ENCODE results near the gene LILRA6. TPM values are rescaled to one million over a fixed set of nuclear protein-coding genes. Genes with fewer than 3 reads are reported as not detected.
A peak's percentile ranks its signal among the peaks of the same experiment; 100 is the strongest.
"Not testable (repeated sequence)": the region's sequence is repeated elsewhere in the genome, so short reads cannot be mapped to it uniquely, and the experiment has no call there.

Gene LILRA6
- total RNA-seq, 1 donor from 2014 or later, result not detected

GRCh38 chr19:54262470-54262869, 19.9 kb upstream of the LILRA6 start:
- DNase-seq, result no peak

- DNase-seq, result no peak
Measured at GRCh38 chr19:54262066-54262465, 19.5 kb upstream of the LILRA6 start.

DNA sequence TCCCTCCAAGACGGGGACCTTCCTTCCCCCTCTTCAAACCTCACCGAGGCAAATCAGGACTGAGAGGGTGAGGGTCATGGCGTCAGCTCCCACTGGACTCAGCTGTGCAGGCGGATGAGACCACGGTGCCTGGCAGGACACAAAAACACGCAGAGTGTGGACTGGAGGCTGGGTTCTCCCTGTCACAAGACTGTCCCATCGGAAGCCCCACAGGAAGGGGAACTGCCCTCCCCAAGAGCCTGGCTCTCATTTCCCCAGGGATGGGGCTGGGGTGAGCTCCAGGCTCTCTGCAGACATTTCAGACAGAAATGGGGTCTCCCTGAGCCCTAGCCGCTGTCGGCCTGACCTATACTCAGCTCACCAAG, 14.5 kb upstream of the LILRA6 start, which contains the start of gene LILRB5:
LILRB5 (minus strand) TSS at position 158 of the 365 bp plus-strand sequence; CDS start at position 78, 80 bp downstream.
- DNase-seq, result no peak

DNA sequence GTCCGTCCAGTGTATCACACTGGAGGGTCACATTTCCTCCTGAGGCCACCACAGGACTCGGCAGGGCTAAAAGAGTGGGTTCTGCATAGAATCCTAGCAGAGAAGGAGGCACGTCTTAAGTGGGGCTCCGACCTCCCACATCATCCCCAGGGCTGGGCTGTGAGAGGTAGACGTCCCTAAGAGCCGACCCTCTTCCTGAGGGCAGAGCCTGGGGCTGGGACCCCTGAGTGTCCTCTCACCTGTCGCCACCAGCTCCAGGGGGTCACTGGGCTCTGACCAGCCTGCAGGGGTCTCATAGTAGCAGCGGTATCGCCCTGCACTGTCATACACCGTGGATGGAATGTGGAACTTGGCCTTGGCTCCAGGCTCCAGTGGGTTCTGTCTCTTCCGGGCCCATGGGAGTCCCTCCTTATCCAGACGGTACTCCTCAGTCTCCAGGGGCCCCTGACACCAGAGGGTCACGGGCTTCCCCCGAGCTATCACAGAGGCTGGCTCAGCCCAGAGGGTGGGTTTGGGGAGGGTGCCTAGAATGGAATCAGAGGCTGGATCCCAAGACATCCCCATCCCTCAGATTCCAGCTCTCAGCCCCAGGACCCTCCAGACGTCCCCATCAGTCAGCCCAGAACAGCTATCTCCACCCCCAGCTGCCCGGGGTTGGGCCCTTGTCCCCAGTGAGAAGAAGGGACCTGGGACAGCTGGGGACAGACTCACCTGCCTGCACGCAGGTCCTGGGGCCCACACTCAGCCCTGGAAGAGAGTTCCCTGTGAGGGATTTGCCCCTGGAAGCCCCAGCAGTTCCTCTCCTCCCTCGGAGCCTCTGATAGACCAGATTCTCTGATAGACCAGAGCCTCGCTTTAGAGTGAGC, 13.9 kb upstream of the LILRA6 start:
- no peak for DNase-seq

DNA sequence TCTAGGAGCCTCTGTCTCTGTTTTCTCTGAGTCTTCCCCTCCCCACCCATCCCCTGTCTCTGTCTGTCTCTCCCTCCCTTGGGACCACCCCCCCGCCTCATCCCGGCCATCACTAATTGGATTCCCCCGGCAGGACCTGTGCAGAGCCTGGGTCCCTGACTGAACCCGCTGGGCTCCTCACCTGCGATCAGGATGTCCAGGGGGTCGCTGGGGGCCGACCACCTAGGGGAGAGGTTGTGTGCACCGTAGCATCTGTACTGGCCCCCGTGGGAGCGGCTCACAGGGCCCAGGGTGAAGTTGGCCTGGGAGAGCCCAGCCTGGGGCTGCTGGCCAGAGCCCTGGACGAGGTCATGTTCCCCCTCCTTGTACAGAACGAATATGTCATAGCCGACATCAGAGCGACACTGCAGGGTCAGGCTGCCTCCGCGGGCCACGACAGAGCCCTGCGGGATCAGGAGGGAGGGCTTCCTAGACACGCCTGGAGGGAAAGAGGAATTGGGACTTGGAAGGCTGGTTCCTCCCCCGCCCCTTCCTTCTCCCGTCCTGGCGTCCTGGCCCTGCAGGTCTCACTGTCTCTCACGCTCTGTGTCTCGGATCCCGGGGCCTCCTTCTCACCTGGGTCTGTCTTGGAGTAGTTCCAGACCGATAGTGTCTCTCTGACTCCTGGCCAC, 12.7 kb upstream of the LILRA6 start:
- DNase-seq, result no peak

DNA sequence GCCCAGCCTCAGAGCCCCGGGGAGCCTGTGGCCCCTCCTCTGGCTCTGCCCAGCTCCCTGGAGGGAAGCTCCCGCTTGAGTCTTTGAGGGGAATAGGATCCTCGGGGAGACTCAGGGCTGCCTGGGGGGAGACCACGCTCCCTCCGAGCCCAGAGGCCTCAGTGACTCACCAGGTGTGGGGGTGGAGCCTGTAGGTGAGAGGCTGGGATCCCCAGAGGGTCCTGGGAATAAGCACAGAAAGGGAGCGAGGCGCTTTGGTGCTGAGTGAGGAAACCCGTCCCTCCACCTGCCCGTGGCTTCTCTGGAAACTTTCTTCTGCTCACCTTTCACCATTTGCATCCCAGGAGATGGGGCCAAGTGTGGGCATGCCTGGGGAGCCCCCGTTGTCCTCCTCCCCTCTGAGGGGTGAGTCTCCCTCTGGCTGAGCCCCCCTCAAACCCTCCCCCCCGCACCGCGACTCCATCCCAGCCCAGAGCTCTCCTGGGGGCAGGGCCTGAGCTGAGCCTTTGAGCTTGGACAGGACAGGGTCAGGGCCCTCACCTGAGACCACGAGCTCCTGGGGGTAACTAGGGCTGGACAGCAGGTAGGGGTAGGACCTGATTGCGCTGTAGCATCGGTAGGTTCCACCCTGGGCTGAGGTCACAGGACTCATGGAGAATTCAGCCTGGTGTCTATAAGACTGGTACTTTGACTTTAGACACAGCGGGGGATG, 11.8 kb upstream of the LILRA6 start:
- DNase-seq, result no peak

DNA sequence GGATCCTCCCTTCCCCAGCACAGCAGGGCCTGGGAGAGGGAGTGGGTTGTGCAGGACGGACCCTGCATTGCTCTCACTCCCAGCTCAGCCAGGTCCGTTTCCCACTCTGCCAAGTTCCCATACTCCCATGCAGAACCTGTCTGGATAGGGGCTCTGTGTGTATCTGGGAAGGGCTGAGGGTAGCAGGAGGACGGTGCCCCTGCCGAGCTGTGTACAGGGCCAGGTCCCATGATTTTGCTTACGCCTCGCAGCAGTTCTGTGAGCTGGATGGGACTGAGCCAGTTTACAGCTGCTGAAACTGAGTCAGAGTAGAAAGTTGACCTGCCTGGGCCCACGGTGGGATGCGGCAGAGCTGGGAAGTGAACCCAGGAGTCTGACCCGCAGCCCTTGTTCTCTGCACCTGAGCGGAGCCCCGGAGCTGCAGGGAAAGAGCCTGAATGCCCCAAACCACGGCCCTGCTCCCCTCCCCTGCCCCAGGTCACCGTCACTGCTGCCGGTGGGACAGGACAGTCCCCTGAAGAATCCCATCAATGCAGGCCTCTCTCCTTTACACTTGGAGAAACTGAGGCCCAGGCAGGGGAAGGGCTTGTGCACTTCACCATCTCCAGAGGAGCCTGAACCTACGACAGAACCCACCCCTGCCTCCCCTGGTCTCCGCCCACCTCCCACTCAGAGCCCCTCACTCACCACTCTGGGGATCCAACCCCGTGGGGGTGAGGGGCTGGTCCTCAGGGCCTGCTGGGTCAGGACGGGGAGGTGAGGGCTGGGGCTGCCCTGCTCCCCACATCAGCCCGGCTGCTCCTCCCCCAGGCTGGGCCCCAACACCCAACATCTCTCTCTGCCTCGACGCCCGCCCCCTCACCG, 11.0 kb upstream of the LILRA6 start:
- no peak for DNase-seq

- no peak for DNase-seq
Measured at GRCh38 chr19:54252845-54253244, 10.3 kb upstream of the LILRA6 start.

- no peak for DNase-seq
Measured at GRCh38 chr19:54252243-54252642, 9.7 kb upstream of the LILRA6 start.

GRCh38 chr19:54248016-54248601, 5.5 kb upstream of the LILRA6 start:
- peak; percentile 14 for DNase-seq

DNA sequence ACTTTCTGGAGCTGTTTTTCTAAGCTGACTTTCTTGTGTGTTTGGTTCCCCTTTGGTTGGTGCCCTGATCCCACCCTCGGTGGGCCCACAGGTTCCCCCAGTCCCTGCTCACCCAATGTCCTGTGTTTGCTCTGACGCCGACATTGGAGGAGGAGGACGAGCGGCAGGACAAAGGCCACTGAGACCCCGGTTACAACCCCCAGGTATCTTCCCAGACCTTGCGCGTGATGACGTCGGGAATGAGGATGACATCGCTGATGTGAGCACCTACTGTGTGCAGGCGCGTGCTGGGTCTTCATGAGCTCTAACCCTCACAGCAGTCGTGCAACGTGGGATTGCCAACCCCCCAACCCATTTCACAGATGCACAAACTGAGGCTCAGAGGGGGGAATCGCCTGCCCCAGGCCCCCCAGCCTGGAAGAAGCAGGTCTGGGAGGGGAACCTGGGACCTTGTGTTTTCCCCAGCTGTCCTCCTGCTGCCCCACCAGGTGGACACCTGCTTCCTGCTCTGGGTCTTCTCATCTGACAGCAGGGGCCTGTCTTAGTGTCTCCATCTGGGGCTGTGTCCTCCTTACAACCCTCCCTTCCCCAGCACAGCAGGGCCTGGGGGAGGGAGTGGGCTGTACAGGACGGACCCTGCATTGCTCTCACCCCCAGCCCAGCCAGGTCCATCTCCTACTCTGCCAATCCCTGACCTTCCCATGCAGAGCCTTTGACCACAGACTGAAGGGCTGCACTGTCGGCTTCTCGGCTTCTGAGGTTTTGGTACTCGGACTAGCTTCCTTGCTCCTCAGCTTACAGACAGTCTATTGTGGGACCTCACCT, 4.7 kb upstream of the LILRA6 start:
- no peak for DNase-seq

DNA sequence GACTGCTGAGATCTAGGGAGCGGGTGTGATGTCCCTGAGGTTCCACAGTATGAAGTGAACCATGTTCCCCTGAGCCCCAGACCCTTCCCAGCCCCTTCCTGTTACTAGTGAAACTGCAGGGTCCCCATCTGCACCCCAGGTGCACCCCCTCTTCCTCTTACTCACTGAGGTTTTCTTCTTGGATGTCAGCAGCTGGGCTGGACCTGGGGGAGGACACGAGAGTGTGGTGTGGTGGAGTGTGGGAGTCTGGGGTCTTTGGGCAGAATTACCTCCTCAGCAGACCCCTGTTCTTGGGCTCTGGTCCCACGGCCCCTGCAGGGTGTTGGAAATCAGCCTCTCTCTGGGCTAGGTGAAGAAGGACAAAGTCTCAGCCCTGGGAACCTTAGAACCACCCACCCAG, 3.3 kb upstream of the LILRA6 start:
- no peak for DNase-seq

DNA sequence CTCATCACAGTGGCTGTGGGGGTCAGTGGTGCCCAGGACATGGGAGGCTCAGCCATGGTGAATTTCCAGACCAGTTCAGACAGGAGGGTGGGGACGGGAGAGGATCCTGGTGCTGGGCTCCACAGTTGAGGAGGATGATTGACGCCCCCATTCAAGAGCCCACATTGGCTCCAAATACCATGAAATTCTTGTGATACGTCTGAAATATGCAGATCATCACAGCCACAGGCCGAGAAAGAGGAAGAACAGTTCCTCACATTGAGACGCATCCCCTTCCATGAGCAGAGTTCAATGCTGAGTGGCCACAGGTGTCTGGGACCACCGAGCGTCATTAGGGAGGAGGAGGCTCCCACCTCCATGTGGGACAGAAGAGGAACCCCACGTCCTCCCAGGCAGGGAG, 1.2 kb upstream of the LILRA6 start:
- not testable (repeated sequence) for DNase-seq

GRCh38 chr19:54242234-54242633, 356 bp downstream of the LILRA6 start:
- DNase-seq, result not testable (repeated sequence)

DNA sequence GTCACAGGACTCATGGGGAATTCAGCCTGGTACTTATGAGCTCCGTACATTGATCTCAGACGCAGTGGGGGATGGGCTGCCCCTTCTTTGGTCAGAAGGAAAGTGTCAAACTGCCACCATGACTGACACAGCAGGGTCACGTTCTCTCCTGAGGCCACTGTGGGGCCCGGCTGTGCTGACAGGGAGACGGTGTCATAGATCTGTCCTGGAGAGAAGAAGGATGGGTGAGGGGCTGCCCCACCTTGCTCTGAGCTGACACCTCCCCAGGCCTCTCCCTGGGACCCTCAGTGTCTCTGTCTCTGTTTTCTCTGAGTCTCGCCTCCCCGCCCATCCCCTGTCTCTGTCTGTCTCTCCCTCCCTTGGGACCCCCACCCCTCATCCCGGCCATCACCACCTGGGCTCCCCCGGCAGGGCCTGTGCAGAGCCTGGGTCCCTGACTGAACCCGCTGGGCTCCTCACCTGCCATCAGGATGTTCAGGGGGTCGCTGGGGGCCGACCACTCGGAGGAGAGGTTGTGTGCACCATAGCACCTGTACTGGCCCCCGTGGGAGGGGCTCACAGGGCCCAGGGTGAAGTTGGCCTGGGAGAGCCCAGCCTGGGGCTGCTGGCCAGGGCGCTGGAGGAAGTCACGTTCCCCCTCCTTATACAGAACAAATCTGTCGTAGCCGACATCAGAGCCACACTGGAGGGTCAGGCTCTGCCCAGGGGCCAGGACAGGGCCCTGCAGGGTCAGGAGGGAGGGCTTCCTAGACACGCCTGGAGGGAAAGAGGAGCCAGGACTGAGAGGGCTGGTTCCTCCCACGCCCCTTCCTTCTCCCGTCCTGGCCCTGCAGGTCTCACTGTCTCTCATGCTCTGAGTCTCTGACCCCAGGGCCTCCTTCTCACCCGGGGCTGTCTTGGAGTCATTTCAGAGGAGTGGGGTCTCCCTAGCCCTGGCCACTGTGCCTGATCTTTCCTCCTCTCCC, 1.9 kb downstream of the LILRA6 start:
- DNase-seq, result not testable (repeated sequence)

DNA sequence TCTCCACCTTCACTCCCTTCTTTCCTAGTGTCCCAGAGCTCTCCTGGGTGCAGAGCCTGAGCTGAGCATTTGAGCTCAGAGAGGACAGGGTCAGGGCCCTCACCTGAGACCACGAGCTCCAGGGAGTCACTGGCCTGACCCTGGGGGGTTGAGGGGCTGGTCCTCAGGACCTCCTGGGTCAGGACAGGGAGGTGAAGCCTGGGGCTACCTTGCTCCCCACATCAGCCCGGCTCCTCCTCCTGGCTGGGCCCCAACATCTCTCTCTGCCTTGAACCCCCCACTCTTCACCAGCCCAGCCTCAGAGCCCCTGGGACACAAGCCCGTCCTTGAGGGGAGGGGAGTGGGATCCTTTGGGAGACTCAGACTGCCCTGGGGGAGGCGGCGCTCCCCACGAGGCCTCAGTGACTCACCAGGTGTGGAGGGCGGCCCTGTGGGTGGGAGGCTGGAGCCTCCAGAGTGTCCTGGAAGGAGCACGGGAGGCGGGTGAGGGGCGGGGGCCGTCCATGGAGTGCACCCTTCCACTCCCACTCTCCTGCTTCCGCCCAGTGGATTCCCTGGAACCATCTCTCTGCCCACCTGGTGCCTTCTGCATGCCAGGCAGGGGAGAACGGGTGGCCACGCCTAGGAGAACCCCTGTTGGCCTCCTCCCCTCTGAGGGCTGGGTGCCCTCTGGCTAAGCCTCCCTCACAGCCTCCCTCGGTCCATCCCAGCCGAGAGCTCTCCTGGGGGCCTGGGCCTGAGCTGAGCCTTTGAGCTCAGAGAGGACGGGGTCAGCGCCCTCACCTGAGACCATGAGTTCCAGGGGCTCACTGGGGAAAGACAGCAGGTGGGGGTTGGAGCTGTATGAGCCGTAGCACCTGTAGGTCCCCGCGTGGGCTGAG, 2.9 kb downstream of the LILRA6 start:
- not testable (repeated sequence) for DNase-seq

GRCh38 chr19:54233941-54234340, 8.6 kb downstream of the LILRA6 start:
- no peak for DNase-seq

Data from tongue (tissue), 2 donors.